ENCODE measurements around the gene XPNPEP3.
"Not testable (repeated sequence)": the region's sequence is repeated elsewhere in the genome, so short reads cannot be mapped to it uniquely, and the experiment has no call there.

The XPNPEP3 gene

DNA sequence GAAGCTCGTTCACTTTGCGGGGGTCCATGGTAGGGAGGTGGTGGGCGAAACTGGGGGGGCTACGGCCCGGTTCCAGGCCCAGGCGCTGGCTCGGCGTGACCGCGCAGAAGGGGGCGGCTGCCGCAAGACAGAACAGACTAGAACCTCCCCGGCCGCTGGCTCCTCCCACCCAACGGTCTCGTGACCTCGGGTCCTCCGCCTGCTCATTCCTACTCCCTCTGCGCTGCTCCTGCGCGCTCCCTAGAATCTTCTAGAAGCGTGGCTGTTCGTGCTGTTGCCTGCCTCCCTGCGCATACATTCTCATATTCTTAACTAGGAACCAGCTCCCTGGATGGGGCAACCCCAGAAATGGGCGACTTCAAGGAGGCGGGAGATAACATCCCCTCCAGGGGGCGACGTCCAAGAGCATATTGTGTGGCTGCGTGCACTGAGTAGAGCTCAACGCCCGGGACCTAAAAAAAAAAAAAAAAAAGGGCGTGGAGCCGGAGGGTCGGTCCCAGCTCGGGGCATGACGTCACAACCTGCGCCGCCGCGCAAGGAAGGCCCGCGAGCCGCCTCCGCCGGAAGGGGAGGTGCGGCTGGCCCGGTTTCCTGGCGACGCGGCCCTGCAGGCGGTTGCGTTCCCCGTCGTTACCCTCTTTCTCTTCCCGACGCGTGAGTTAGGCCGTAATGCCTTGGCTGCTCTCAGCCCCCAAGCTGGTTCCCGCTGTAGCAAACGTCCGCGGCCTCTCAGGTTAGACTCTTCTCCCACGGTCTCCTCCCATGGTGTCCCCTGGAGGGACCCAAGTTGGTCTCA, at the start of gene XPNPEP3, which contains the start of gene ST13:
Gene XPNPEP3, plus strand, starts transcription at position 636 of the 796 bp plus-strand sequence. Its CDS starts 34 bp downstream, at position 670.
Gene ST13, minus strand, starts transcription at position 127 of the 796 bp plus-strand sequence. Its CDS starts 99 bp downstream, at position 28.
- DNase-seq (ENCODE audit: low read depth, low spot score): peak; percentile 94

DNA sequence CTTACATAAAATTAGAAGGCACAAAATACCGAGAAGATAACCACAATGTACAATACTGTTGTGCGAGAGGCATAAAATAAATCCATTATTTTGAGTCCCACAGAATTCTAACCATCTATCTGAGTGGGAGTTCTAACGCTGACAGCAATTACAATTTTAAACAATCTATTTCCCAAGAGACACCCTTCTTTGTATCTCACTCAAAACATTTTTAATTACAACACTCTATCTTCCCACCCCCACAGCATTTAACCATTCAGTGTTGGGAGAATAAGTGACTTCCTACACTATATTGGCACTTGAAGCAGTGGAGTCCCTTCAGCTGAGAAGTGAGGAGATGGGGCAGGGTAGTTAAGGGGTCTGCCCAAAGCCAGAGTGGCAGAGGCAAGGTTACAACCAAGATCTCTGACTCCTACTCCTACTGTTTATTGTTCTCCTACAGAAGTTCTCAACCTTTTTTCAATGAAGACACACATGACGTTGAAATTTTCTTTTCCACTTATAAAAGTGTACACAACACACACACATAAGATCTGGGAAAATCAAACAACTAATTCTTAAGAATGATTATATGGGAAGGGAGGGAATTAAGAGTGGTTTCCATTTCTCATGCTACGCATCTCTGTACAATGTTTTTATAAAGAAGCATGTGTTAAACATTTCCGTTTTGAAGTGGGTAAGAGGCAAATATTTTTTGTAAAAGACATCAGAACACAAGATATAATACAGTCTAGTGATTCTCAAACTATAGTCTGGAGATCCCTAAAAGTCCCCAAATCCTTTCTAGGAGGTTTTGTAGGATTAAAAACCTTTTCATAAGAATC, 48.7 kb upstream of the XPNPEP3 start:
- DNase-seq (ENCODE audit: low read depth, low spot score): no peak

GRCh38 chr22:40813912-40814315, 43.0 kb upstream of the XPNPEP3 start:
- DNase-seq (ENCODE audit: low read depth, low spot score): no peak

DNA sequence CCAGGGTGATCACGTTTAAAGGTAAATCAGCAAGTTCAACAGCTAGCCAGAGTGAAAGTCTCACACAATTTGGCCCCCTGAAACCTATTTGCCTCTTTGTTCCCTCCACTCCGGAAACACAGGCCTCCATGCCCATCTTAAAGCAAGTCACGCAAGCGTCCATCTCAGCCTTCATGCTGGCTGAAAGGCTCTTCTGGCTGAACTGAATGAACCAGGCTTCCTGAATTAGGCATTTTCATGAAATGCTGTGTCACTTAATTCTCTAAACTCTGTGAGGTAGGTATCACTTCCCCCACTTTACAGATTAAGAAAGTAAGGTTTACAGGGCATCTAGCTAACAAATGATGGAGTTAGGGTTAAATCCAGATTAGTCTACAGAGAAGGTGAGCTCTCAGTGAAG, 39.2 kb upstream of the XPNPEP3 start:
- DNase-seq (ENCODE audit: low read depth, low spot score): no peak

DNA sequence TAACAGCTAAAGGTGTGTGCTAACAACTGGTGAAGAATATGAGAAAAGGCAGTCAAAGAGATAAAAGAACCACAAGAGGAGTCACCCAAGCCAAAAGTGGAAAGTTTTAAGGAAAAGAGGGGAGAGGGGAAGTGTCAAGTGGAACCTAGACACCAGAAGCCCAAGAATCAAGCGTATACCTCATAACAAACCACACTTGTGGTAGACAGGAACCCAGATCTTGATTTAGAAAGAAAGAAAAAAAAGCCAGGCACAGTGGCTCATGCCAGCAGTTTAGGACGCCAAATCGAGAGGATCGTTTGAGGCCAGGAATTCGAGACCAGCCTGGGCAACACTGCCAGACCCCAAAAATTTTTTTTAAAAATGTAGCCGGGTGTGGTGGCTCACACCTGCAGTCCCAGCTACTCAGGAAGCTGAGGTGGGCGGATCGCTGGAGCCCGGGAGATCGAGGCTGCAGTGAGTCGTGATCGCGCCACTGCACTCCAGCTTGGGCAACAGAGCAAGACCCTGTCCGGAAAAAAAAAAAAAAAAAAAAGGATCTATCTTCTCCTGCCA, 38.7 kb upstream of the XPNPEP3 start:
- DNase-seq (ENCODE audit: low read depth, low spot score): no peak

DNA sequence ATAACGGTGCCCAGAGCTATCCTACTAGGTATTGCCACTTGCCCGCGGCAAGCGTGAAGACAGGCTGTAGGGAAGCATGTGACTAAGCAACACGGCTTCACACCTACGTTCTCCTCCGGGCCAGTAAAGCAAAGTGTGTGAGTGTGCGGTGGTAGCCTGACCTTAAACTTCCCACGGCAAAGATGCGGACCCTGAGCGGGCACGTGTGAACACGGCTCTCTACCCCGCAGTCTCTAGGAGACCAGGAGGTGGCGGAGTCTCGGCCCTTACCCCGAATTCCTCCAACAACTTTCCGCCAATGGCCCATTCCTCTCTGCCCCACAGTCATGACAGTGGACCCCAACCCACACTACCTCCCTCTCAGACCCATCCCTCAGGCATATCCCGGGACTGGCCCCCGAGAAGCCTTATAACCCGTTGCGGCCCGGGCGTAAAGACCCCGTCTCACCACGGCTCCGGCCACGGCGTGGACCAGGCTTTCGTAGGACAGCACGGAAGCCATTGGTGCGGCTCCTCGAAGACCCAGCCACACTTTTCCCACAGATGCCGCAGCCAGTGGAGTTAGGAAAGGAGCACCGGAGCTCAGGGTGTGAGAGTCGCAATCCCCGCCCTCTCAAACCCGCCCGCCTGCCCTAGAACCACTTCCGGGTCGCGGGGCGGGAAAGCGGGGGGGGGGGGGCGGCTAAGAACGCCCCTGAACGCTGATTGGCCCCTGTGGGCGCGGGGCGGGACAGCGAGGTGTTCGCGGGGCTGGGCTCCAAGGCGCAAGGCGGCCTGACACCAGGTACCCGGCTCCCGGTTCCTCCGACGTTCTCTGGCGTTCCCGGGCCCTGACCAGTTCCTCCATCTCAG, 38.0 kb upstream of the XPNPEP3 start, which contains the start of gene SLC25A17:
Gene SLC25A17, minus strand, starts transcription at position 600 of the 852 bp plus-strand sequence. Its CDS starts 98 bp downstream, at position 502.
- peak; percentile 67 for DNase-seq (ENCODE audit: low read depth, low spot score)

- no peak for DNase-seq (ENCODE audit: low read depth, low spot score)
These were observed 37.3 kb upstream of the XPNPEP3 start for GRCh38 chr22:40819599-40820140.

GRCh38 chr22:40823426-40823825, 33.5 kb upstream of the XPNPEP3 start:
- no peak for DNase-seq (ENCODE audit: low read depth, low spot score)

- DNase-seq (ENCODE audit: low read depth, low spot score): not testable (repeated sequence)
These were observed 30.7 kb upstream of the XPNPEP3 start for GRCh38 chr22:40826292-40826691.

GRCh38 chr22:40826984-40827741, 29.8 kb upstream of the XPNPEP3 start:
- no peak for DNase-seq (ENCODE audit: low read depth, low spot score)

- DNase-seq (ENCODE audit: low read depth, low spot score): no peak
These were observed 27.8 kb upstream of the XPNPEP3 start for GRCh38 chr22:40829131-40829530.

GRCh38 chr22:40834619-40835018, 22.3 kb upstream of the XPNPEP3 start:
- DNase-seq (ENCODE audit: low read depth, low spot score): no peak

GRCh38 chr22:40838486-40838885, 18.5 kb upstream of the XPNPEP3 start:
- DNase-seq (ENCODE audit: low read depth, low spot score): no peak

GRCh38 chr22:40844951-40845350, 12.0 kb upstream of the XPNPEP3 start:
- DNase-seq (ENCODE audit: low read depth, low spot score): no peak

GRCh38 chr22:40845816-40846215, 11.1 kb upstream of the XPNPEP3 start:
- DNase-seq (ENCODE audit: low read depth, low spot score): not testable (repeated sequence)

GRCh38 chr22:40853333-40853732, 3.6 kb upstream of the XPNPEP3 start:
- no peak for DNase-seq (ENCODE audit: low read depth, low spot score)

DNA sequence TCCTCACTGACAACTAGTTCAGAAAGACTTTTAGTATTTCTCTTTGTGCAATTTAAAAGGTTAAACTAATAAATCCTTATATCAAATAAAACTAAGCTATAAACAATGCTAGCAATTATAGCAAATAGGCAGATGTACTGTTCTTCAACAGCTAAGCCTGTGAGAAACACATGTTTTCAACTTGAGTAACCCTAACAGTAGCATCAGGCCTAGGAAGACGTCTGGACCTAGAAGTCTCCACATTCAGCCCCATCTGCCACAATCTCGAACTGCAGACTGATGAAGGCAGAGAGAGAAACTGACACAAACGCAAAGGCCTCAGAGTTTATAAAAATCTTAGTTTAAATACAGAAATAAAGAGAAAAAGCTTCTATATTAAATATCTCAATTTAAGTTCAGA, 3.0 kb upstream of the XPNPEP3 start:
- DNase-seq (ENCODE audit: low read depth, low spot score): no peak

- no peak for DNase-seq (ENCODE audit: low read depth, low spot score)
These were observed 1.6 kb upstream of the XPNPEP3 start for GRCh38 chr22:40855071-40855978.

DNA sequence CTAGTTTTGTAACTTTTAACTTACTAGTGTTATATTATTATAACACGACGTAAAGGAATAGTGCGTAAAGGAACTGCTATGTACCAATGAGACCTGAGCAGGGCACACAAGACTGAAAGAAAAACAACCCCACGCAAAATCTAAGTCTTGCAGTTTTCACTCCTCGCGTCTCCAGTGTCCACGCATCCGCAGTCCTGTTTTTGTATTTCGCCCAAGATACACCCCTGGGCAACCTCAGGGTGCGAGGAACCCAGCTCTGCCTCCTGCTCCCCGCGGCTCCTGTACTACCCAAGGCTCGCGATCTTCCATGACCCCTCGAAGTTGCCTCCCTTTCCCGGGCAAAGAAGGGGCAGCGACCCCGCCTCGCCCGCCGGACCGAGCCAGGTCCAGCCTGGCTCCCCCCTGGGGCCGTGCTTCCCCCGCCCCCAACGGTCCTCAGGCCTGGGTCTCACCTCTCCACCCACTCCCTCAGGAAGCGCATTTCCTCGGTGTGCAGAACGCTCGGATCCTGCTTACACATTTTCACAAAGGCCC, 902 bp upstream of the XPNPEP3 start:
- DNase-seq (ENCODE audit: low read depth, low spot score): no peak
